K562 (cell line): ENCODE data around the gene PTGIS. TPM values are rescaled to one million over a fixed set of nuclear protein-coding genes. Genes with fewer than 3 reads are reported as not detected.

Experiments used
- ADNP ChIP-seq: fragments of 200-800 bp; sonication (Bioruptor generic); IDR thresholded peaks from 2 replicates; pipeline ENCODE4 v1.6.1; 2016; ENCODE audit warnings: missing genetic modification characterization, missing compliant biosample characterization
- ARHGAP35 ChIP-seq: fragments of 450-650 bp; IDR thresholded peaks from 2 replicates; pipeline ENCODE4 v1.6.1; 2018; ENCODE audit not compliant: partially characterized antibody
- ATF1 ChIP-seq, 2 experiments: fragments of 450-650 bp in 1 of 2; IDR thresholded peaks; 2 replicates each; pipeline ENCODE4 v1.6.1; 2016; ENCODE audit warnings: missing compliant biosample characterization in 1 of 2, missing genetic modification characterization in 1 of 2
- CTCF ChIP-seq, 3 experiments: IDR thresholded peaks in 2 of 3; conservative IDR thresholded peaks in 1 of 3; 2 replicates each; pipeline ENCODE4 v1.5.1; 2011 to 2012; ENCODE audit warnings: low read length in 3 of 3, mild to moderate bottlenecking in 3 of 3, control low read depth in 2 of 3, improper control_type of control experiment in 1 of 3, inconsistent platforms in 1 of 3, low read depth in 1 of 3, mixed read lengths in 1 of 3, moderate library complexity in 1 of 3; ENCODE audit not compliant: insufficient read depth in 2 of 3
- CXXC5 ChIP-seq: fragments of 250-450 bp; sonication (Bioruptor Pico); IDR thresholded peaks from 2 replicates; pipeline ENCODE4 v1.8.0; 2022; ENCODE audit warnings: inconsistent platforms, mild to moderate bottlenecking, moderate library complexity
- DDX20 ChIP-seq: fragments of 450-650 bp; IDR thresholded peaks from 2 replicates; pipeline ENCODE4 v1.6.1; 2016; ENCODE audit warnings: missing genetic modification characterization, low read depth, mild to moderate bottlenecking, missing compliant biosample characterization, moderate library complexity
- HMBOX1 ChIP-seq: sonication (generic); IDR thresholded peaks from 2 replicates; pipeline ENCODE4 v1.6.1; 2016
- LEF1 ChIP-seq: fragments of 450-650 bp; IDR thresholded peaks from 2 replicates; pipeline ENCODE4 v1.6.1; 2016; ENCODE audit warnings: mild to moderate bottlenecking
- MAZ ChIP-seq, 2 experiments: fragments of 450-650 bp in 1 of 2; sonication (generic) in 1 of 2; formaldehyde crosslinking; IDR thresholded peaks in 1 of 2; conservative IDR thresholded peaks in 1 of 2; 2 replicates each; pipeline versions ENCODE4 v1.4.0 to v1.5.0; 2020; ENCODE audit warnings: mild to moderate bottlenecking in 1 of 2, missing genetic modification reagents in 1 of 2
- MCM2 ChIP-seq: fragments of 450-650 bp; IDR thresholded peaks from 2 replicates; pipeline ENCODE4 v1.6.1; 2017; ENCODE audit warnings: low read depth, mild to moderate bottlenecking
- MTA2 ChIP-seq: fragments of 450-650 bp; IDR thresholded peaks from 2 replicates; pipeline ENCODE4 v1.6.1; 2016; ENCODE audit warnings: low read depth
- MTA3 ChIP-seq: fragments of 450-650 bp; formaldehyde crosslinking; IDR thresholded peaks from 2 replicates; pipeline ENCODE4 v1.6.1; 2017; ENCODE audit warnings: mild to moderate bottlenecking, borderline replicate concordance
- PHB2 ChIP-seq: fragments of 450-650 bp; IDR thresholded peaks from 2 replicates; pipeline ENCODE4 v1.6.1; 2017; ENCODE audit warnings: low read depth
- TCF7 ChIP-seq: sonication (generic); IDR thresholded peaks from 2 replicates; pipeline ENCODE4 v1.6.1; 2016; ENCODE audit warnings: antibody characterized with exemption, borderline replicate concordance
- ZBTB12 ChIP-seq: fragments of 250-450 bp; sonication (Bioruptor Pico); IDR thresholded peaks from 2 replicates; pipeline ENCODE4 v1.4.0; 2020
- ZBTB49 ChIP-seq: sonication (generic); formaldehyde crosslinking; IDR thresholded peaks from 2 replicates; pipeline ENCODE4 v1.8.0; 2022; ENCODE audit warnings: missing genetic modification reagents, mild to moderate bottlenecking, borderline replicate concordance
- ZBTB5 ChIP-seq: fragments of 450-650 bp; IDR thresholded peaks from 2 replicates; pipeline ENCODE4 v1.6.1; 2017; ENCODE audit warnings: antibody characterized with exemption
- ZEB2 ChIP-seq: fragments of 450-650 bp; IDR thresholded peaks from 2 replicates; pipeline ENCODE4 v1.6.1; 2016
- ZNF134 ChIP-seq: fragments of 250-450 bp; sonication (Bioruptor Pico); conservative IDR thresholded peaks from 2 replicates; pipeline ENCODE4 v1.4.0; 2020
- ZNF75A ChIP-seq: fragments of 450-650 bp; formaldehyde crosslinking; IDR thresholded peaks from 2 replicates; pipeline ENCODE4 v1.4.0; 2020; ENCODE audit warnings: mild to moderate bottlenecking
- polyA plus RNA-seq, 8 experiments: library from polyadenylated mRNA; depleted of rRNA in 4 of 8; stranded (reverse) in 5 of 8; unstranded in 3 of 8; fragments of >200 nt; fragmentation: Nextera tagmentation in 2 of 8; fragmentation: Illumina TruSeq in 1 of 8; extraction: Ambion mirVana in 2 of 8; extraction: Trizol in 1 of 8; gene quantifications; 2 replicates each; pipeline versions ENCODE4 v1.2.1 to v1.2.3, GENCODE V29; 2011 to 2014; ENCODE audit warnings: inconsistent platforms in 1 of 8, missing spikeins in 1 of 8
- total RNA-seq, 7 experiments: library from RNA; depleted of rRNA in 6 of 7; stranded (reverse); fragments of >200 nt in 6 of 7; fragmentation: Illumina TruSeq in 2 of 7; extraction: Trizol in 2 of 7; gene quantifications; 2 replicates each; pipeline versions ENCODE4 v1.2.1 to v1.2.3, GENCODE V29; 2011 to 2021; ENCODE audit warnings: low replicate concordance in 1 of 7

The PTGIS gene
- total and polyA plus RNA-seq, 9 of the 15 experiments (the other 6 are each of a cell fraction or from before 2014, with no cell fraction given), result not detected

- peak; percentile 67 to 91 (median 75) for TF ChIP-seq CTCF (IDR thresholded peaks at IDR 0.05 in 2 of 3, conservative IDR thresholded peaks at IDR 0.05 in 1 of 3; ENCODE audit: insufficient read depth in 2 of 3, low read depth in 1 of 3, low read length in 3 of 3)
- no peak for TF ChIP-seq ZNF75A (CRISPR knock-in tag)
- no peak for TF ChIP-seq ZNF134 (CRISPR knock-in tag)
- TF ChIP-seq CXXC5 (CRISPR knock-in tag), result peak; percentile 53
- no peak for TF ChIP-seq MCM2
- no peak for TF ChIP-seq ARHGAP35
- peak in 1 of 2 experiments; percentile 58; a peak in 2 of 4 replicates for TF ChIP-seq MAZ (CRISPR knock-in tag; conservative IDR thresholded peaks at IDR 0.05 in 1 of 2, IDR thresholded peaks at IDR 0.05 in 1 of 2)
- TF ChIP-seq DDX20, result no peak
- TF ChIP-seq LEF1, result no peak
- TF ChIP-seq ZEB2, result no peak
- TF ChIP-seq HMBOX1, result no peak
- TF ChIP-seq MTA3, result peak; percentile 21; the same call in 1 of the 2 replicates
- TF ChIP-seq ZBTB5, result no peak
- no peak for TF ChIP-seq ZBTB49 (CRISPR knock-in tag)
- TF ChIP-seq ZBTB12 (CRISPR knock-in tag), result no peak
- no peak for TF ChIP-seq TCF7
- TF ChIP-seq ATF1 (CRISPR knock-in tag; IDR thresholded peaks at IDR 0.05), result no peak
- TF ChIP-seq ATF1 (tag; IDR thresholded peaks at IDR 0.05), result no peak
- no peak for TF ChIP-seq MTA2
- no peak for TF ChIP-seq ADNP
- no peak for TF ChIP-seq PHB2
Measured at GRCh38 chr20:49484180-49485140, 83.5 kb downstream of the PTGIS start (continued).
